MM.1S (cell line): ENCODE results near the gene PDLIM5.
A peak's percentile ranks its signal among the peaks of the same experiment; 100 is the strongest.

Source experiments
- DNase-seq: peaks from one replicate; pipeline ENCODE4 v3.0.0-alpha.2; 2015
- H2AFZ ChIP-seq: fragments of 300-600 bp; sonication (generic); 2 replicates; pipeline ENCODE4 v1.6.0; 2016; ENCODE audit warnings: antibody characterized with exemption, low read length
- H3F3A ChIP-seq: fragments of 300-600 bp; sonication (generic); 2 replicates; pipeline ENCODE4 v1.6.1; 2016; ENCODE audit warnings: mild to moderate bottlenecking, antibody characterized with exemption, low read length, moderate library complexity, mixed read lengths; ENCODE audit not compliant: insufficient read depth
- H3K27ac ChIP-seq: fragments of 300-600 bp; sonication (generic); 2 replicates; pipeline ENCODE4 v1.5.1; 2016; ENCODE audit warnings: mild to moderate bottlenecking, low read length
- H3K27me3 ChIP-seq: fragments of 300-600 bp; sonication (generic); replicated peaks from 2 replicates; pipeline ENCODE4 v1.6.0; 2016; ENCODE audit warnings: low read length; ENCODE audit not compliant: insufficient read depth
- H3K36me3 ChIP-seq: fragments of 300-600 bp; sonication (generic); replicated peaks from 2 replicates; pipeline ENCODE4 v1.6.1; 2016; ENCODE audit warnings: mild to moderate bottlenecking, low read length, mixed read lengths; ENCODE audit not compliant: insufficient read depth
- H3K4me1 ChIP-seq: fragments of 300-600 bp; sonication (generic); 2 replicates; pipeline ENCODE4 v1.6.1; 2016; ENCODE audit warnings: low read length, mixed read lengths
- H3K4me2 ChIP-seq: fragments of 300-600 bp; sonication (generic); 2 replicates; pipeline ENCODE4 v1.6.0; 2016; ENCODE audit warnings: low read depth, low read length
- H3K4me3 ChIP-seq: fragments of 300-600 bp; sonication (generic); 2 replicates; pipeline ENCODE4 v1.5.1; 2016; ENCODE audit warnings: low read length, mixed read lengths
- H3K79me2 ChIP-seq: fragments of 300-600 bp; sonication (generic); 2 replicates; pipeline ENCODE4 v1.6.1; 2016; ENCODE audit warnings: mixed run types, low read length, mixed read lengths
- H3K9ac ChIP-seq: fragments of 300-600 bp; sonication (generic); 2 replicates; pipeline ENCODE4 v1.6.1; 2016; ENCODE audit warnings: low read length, mixed read lengths
- H3K9me2 ChIP-seq: fragments of 300-600 bp; sonication (generic); replicated peaks from 2 replicates; pipeline ENCODE4 v1.6.1; 2016; ENCODE audit warnings: mild to moderate bottlenecking, low read length, mixed read lengths; ENCODE audit not compliant: insufficient read depth
- H3K9me3 ChIP-seq: fragments of 300-600 bp; sonication (generic); replicated peaks from 2 replicates; pipeline ENCODE4 v1.6.1; 2016; ENCODE audit warnings: mild to moderate bottlenecking, low read length, mixed read lengths; ENCODE audit not compliant: insufficient read depth
- H4K20me1 ChIP-seq: fragments of 300-600 bp; sonication (generic); 2 replicates; pipeline ENCODE4 v1.6.1; 2016; ENCODE audit warnings: mild to moderate bottlenecking, low read length, moderate library complexity, mixed read lengths; ENCODE audit not compliant: insufficient read depth
- EZH2 ChIP-seq: fragments of 300-600 bp; sonication (generic); optimal IDR thresholded peaks from 2 replicates; pipeline ENCODE3; 2017; ENCODE audit warnings: low read depth, mild to moderate bottlenecking, antibody characterized with exemption, low read length, mixed read lengths
- EZH2phosphoT487 ChIP-seq: fragments of 300-600 bp; sonication (generic); IDR thresholded peaks from 2 replicates; pipeline ENCODE4 v1.6.1; 2018; ENCODE audit warnings: antibody characterized with exemption, low read length
- TF ChIP-seq, protein P1 (sequence below): fragments of 300-600 bp; sonication (generic); IDR thresholded peaks from 2 replicates; pipeline ENCODE4 v1.5.1; 2016; ENCODE audit warnings: antibody characterized with exemption, low read length, mixed read lengths

Gene PDLIM5

DNA sequence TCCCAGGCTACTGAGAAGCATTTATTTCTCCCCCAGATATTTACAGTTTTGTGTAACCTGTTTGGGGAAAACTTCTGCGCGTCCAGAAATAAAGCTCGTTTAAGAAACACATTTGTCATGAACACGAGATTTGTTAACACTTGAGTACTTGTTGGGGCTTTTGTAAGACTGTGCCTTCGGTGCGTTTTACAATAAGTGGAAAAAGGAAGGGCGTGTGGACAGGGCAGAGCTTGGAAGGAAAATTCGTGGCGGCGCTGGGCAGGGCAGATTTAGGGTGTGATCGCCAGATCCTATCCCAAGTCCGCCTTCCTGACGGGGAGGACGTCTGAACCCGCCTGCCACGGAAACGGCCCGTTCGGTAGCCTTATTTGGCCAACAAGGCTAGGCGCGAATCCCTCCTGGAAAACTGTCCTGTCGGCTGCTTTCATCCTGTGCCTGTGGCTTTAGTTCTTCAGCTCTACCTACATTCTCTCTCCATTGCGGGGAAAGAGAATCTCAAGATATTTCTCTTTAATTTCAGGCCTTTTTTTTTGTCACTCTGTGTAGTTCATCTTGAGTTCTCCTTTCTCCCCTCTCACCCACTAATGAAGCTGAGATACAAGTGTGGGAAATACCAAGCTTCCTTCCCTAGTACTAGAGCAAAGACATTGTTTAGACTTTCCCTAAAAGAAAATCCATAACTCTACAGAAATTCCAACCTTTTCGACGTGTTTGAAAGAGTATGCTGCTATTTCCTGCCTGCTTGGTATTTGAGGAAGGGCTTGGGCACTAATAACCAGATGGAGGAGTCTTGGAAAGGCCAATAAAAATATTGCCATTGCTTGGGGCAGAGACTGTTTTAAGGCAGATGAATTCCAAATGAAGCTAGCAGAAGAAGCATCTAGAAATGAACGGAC, 982 bp downstream of the PDLIM5 start:
- Histone ChIP-seq H3K36me3 (no peaks in the 10 kb centered on the region), H3K4me2 (peak overlapping the region; percentile 81), H3K79me2 (0 out of 2 replicates have a peak, but pooled peaks cover 8% of the 10 kb centered on the region), H3K27ac (peak overlapping the region; percentile 51; the same call in 1 of the 2 replicates), H2AFZ (peak overlapping the region; percentile 79), H3K9me3 (no peaks in the 10 kb centered on the region), H3K4me1 (peaks cover 4% of the 10 kb centered on the region; the same call in 1 of the 2 replicates), H4K20me1 (no peaks in the 10 kb centered on the region), H3F3A (peaks cover 5% of the 10 kb centered on the region), H3K9ac (peak overlapping the region; percentile 72; the same call in 1 of the 2 replicates), H3K4me3 (peak overlapping the region; percentile 82), H3K27me3 (no peaks in the 10 kb centered on the region), H3K9me2 (no peaks in the 10 kb centered on the region)
- peak; percentile 14 for DNase-seq
- no peak for TF ChIP-seq EZH2phosphoT487
- TF ChIP-seq, protein P1, sequence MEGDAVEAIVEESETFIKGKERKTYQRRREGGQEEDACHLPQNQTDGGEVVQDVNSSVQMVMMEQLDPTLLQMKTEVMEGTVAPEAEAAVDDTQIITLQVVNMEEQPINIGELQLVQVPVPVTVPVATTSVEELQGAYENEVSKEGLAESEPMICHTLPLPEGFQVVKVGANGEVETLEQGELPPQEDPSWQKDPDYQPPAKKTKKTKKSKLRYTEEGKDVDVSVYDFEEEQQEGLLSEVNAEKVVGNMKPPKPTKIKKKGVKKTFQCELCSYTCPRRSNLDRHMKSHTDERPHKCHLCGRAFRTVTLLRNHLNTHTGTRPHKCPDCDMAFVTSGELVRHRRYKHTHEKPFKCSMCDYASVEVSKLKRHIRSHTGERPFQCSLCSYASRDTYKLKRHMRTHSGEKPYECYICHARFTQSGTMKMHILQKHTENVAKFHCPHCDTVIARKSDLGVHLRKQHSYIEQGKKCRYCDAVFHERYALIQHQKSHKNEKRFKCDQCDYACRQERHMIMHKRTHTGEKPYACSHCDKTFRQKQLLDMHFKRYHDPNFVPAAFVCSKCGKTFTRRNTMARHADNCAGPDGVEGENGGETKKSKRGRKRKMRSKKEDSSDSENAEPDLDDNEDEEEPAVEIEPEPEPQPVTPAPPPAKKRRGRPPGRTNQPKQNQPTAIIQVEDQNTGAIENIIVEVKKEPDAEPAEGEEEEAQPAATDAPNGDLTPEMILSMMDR: no peak
- no peak for TF ChIP-seq EZH2

DNA sequence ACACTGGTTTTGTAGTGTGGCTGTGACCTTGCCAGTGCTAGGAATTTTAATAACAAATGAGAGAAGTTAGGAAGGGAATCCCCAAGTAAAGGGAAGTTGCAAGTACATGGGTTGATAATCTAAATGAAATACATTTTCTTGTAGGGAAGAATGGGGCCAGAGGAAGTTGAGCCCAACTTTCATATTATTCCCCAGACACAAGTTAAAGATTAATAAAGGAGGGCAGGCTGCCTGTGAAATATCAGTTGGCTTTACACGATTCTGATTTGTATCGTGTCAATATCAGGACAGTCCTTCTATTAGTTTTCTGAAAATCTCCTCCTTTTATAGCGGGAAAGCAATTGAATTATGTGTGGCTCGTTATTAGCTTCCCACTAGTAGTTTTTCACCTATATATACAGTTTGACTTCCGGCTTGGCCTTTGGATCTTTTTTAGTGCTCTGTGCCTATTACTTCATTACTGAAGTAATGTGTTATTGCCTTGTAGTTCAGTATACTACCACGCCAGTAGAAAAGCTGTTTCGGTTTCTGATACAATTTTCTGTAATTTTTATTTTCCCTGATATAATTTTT, 1.7 kb downstream of the PDLIM5 start:
- Histone ChIP-seq H3K4me2 (peak overlapping the region; percentile 81; the same call in 1 of the 2 replicates), H3K27me3 (no peaks in the 10 kb centered on the region), H3K79me2 (0 out of 2 replicates have a peak, but pooled peaks cover 8% of the 10 kb centered on the region), H3K9me3 (no peaks in the 10 kb centered on the region), H2AFZ (no peak overlapping the region), H3K27ac (no peak overlapping the region), H3K4me3 (no peak overlapping the region), H3K9ac (no peak overlapping the region), H3K9me2 (no peaks in the 10 kb centered on the region), H3K4me1 (peaks cover 4% of the 10 kb centered on the region; the same call in 1 of the 2 replicates), H3F3A (peaks cover 5% of the 10 kb centered on the region), H4K20me1 (no peaks in the 10 kb centered on the region), H3K36me3 (no peaks in the 10 kb centered on the region)
- DNase-seq: no peak
- TF ChIP-seq EZH2phosphoT487: no peak
- TF ChIP-seq, protein P1: no peak
- no peak for TF ChIP-seq EZH2

DNA sequence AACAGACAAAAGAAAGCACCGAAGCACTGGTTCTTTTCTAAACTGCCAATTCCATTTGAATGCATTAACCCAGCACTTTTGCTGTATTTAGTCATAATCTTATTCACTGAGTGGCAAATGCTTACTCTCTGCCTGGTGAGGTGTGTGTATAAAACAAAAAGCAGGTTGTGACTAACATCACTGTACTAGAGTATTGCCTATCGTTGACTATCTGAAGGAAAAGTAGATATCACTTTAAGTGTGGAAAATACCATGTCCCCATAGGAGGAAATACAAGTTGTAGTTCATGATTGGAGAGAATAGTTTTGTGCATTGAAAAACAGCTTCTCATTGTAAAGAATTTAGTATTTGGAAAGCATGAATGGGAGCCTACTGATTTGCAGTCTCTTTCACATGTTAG, 2.7 kb downstream of the PDLIM5 start:
- TF ChIP-seq EZH2phosphoT487: no peak
- no peak for TF ChIP-seq EZH2
- TF ChIP-seq, protein P1: no peak
- no peaks in the 10 kb centered on the region for H3K36me3 ChIP-seq
- H3K4me2 ChIP-seq: no peak overlapping the region
- no peaks in the 10 kb centered on the region for H3K9me2 ChIP-seq
- no peaks in the 10 kb centered on the region for H4K20me1 ChIP-seq
- 0 out of 2 replicates have a peak, but pooled peaks cover 8% of the 10 kb centered on the region for H3K79me2 ChIP-seq
- H2AFZ ChIP-seq: no peak overlapping the region
- H3F3A ChIP-seq: peaks cover 5% of the 10 kb centered on the region
- no peak overlapping the region for H3K4me3 ChIP-seq
- peaks cover 4% of the 10 kb centered on the region; the same call in 1 of the 2 replicates for H3K4me1 ChIP-seq
- no peaks in the 10 kb centered on the region for H3K9me3 ChIP-seq
- DNase-seq: no peak
- H3K27me3 ChIP-seq: no peaks in the 10 kb centered on the region
- H3K27ac ChIP-seq: no peak overlapping the region
- H3K9ac ChIP-seq: no peak overlapping the region
